Hematopoietic multipotent progenitor cell treated with erythropoietin and hydrocortisone succinate and interleukin-3 and kit ligand, for 17 days (in vitro differentiated cells): Measurements from ENCODE around the gene AP1B1.
"Not testable (repeated sequence)": the region's sequence is repeated elsewhere in the genome, so short reads cannot be mapped to it uniquely, and the experiment has no call there.

Source experiments
- DNase-seq: peaks from one replicate; pipeline ENCODE4 v3.0.0-alpha.2; 2015; ENCODE audit warnings: low spot score

Gene AP1B1

GRCh38 chr22:29387921-29388758 lies at the start of gene AP1B1:
AP1B1 (minus strand) TSS chr22:29388570; CDS start chr22:29367243, 21,327 bp downstream.
- DNase-seq = peak; percentile 92

DNA sequence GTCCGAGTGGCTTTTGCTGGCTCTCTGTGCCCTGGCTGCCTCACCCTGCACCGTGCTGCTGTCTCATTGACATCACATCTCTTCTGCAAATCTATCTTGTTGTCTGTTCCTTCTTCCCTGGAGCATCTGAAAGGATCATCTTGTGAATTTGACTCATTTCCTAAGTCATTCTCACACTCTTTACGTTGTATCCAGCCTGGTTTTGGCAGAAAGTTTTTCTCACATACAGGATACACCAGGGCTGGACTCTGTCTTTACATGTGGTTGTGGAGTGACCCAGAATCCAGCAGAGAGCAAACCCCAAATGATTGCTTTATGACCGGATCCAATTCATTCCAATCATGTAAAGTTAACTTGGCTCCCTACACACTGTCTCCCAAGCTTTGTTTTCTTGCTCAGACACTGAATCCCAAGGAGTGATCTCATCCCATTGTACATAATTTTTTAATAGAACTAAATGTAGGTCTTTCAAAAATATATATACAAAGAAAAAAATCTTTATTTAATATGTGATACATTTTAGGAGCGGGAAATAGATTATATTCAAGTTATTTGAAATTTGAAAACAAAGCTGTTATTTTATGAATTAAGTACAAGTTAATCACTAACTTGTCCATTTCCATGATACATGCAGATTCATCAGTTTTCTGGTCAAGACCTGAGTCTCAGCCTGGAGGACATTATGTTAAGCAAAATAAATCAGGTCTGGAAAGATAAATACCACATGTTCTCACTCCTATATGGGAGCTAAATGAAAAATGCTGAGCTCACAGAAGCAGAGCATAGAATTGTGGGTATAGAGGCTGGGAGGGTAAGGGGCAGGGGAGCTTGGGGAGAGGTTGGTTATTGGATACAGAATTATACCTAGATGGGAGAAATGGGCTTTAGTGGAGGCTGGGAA lies 47.1 kb upstream of the AP1B1 start:
- no peak for DNase-seq

DNA sequence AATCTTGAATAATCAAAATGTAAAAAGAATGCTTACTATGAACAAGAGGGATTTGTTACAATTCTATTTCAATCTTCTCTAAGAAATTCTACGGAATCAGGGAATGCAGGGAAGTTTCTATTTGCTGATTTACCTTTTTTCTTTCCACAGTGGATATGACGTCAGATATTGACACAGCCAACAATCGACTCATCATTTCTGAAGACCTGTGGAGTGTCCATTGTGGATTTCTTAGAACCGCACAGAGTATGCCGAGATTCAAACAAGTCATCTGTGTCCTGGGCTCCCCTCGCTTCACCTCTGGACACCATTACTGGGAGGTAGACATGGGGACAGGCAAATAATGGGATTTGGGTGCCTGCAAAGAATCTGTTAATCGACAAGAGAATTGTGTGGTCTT lies 45.9 kb upstream of the AP1B1 start:
- no peak for DNase-seq

DNA sequence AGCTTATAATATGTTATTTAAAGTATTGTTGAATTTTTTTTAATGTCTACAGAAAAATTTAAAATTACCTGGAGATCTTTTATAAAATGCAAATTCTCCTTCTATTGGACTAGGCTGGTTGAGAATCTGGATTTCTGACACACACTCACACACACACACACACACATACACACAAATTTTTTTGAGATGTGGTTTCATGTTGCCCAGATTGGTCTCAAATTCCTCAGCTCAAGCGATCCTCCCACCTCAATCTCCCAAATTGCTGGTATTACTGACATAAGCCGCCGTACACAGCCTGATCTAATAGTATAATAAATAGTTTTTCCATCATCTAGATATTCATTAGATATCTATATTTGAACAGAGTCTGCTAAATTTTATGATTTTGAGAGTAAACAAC lies 45.5 kb upstream of the AP1B1 start:
- no peak for DNase-seq

DNA sequence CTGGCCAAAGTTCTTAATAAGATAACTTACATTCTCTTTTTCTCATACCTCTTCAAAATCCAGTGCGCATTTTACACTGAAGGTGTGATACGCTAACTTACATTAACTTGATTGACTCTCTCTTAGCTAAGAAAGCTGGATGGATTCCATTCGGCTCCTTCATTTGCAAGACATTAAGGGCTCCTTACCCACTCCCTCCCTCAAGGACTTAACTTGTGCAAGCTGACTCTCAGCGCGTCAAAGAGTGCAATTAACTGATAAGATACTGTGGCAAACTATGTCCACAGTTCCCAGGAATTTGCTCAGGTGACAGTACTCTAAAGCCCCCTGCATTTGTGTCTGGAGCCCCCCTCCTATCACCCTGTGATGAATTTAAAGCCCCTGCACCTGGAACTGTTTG lies 43.6 kb upstream of the AP1B1 start:
- no peak for DNase-seq

DNA sequence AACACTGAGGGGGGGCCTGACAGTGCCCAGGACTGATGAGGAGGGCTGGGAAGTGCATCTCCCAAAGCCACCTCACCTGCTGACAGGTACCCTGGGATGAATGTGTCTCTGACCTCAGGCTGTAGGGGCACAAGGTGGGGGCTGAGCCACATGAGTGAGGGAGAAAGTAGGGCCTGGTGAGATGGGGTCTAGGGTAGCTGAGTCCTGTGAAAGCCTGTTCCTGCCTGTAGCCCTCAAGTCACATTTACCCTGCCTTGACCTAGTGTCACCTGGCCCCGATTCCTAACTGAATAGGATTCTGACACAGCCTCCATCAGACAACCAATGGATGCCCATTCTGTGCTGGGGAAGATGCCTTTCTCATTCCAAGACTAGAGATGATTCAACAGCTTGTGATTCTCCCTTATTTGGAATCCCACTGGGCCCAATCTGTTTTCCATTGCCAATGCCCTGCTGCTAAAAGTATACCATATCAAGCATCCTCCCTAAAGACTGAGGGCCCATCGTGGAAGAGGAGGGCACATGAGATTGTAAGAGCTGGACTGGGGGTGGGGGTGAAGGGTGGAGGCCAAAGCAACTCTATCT lies 38.9 kb upstream of the AP1B1 start:
- DNase-seq = no peak

GRCh38 chr22:29426476-29426875 lies 38.1 kb upstream of the AP1B1 start:
- DNase-seq = no peak

DNA sequence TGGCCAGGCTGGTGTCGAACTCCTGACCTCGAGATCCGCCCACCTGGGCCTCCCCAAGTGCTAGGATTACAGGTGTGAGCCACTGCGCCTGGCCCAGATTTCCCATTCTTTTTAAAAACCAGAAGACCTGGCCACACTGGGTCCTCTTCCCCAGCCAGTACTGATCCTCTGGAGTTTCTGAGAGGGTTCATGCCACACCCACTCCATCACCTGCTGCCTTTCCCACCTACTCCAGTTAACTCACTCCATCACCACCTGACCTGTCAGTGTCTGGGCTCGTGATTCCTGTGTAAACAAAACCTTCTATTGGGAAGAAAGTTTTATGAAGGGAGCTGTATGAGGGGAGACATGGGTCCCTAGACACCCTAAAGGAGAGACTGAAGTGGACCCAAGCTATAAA lies 30.3 kb upstream of the AP1B1 start:
- not testable (repeated sequence) for DNase-seq

GRCh38 chr22:29414951-29415591 lies 26.7 kb upstream of the AP1B1 start:
- peak; percentile 11 for DNase-seq

DNA sequence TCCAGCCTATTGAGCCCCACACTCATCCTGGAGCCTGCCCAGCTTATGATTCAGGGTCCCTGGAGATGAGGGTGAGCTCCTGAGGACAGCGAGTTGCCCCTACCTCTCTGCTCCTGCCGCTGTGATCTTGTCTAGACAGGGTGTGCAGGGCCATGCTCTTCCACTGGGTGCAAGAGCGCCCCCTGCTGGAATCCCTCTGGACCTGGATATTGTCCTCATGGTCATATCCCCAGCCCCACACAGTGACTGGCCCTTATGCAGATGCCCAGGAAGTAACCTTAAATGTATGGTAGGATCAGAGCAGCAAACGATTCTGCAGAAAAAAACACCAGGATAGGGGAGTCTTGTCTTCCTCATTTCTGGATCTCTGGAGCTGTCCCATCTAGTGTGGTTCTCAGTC lies 24.4 kb upstream of the AP1B1 start:
- peak; percentile 35 for DNase-seq

DNA sequence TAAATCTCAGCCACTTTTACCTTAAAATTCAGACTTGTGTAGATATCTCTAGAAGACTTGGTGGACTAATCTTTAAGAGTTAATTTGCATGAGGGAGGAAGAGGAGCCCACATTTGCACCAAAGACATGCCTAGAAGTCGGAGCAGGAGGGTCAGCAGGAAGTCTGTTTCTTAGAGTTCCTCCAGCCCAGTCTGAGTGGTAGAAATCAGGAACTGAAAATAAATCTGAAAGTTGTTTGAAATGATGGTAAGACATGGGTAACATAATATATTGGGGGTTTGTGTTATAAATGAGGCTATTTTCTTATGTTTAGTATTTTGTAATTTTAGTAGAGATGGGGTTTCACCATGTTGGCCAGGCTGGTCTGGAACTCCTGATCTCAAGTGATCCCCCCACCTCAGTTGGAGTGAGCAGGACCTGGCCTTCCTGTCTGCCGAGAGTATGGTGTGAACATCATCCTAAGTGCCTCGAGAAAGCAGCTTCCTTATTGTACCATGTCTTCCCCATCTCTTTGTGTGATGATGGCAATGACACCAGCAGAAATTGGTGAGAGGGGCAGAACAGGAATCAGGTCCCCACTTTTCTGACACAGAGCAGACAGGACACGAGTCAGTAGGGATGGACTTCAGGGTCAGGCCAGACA lies 23.3 kb upstream of the AP1B1 start:
- DNase-seq = not testable (repeated sequence)

GRCh38 chr22:29408940-29409339 lies 20.6 kb upstream of the AP1B1 start:
- DNase-seq = no peak

DNA sequence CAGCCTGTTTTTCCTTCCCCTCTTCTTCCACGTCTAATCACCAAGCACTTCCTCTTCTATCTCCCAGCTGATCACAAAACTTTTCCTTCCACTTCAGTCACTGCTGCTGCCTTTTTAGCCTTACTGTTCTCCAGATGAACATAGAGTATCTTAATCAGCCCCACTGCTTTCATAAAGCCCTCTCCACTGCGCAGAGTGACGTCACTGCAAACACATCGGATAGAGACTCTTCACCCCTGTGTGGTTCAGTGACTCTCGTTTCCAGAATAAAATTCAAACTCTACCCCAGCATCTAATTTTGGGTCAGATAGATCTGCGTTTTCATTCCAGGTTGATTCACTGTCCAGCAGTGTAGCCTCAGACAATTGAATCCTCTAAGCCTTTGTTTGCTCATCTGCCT lies 13.2 kb upstream of the AP1B1 start:
- DNase-seq = not testable (repeated sequence)

DNA sequence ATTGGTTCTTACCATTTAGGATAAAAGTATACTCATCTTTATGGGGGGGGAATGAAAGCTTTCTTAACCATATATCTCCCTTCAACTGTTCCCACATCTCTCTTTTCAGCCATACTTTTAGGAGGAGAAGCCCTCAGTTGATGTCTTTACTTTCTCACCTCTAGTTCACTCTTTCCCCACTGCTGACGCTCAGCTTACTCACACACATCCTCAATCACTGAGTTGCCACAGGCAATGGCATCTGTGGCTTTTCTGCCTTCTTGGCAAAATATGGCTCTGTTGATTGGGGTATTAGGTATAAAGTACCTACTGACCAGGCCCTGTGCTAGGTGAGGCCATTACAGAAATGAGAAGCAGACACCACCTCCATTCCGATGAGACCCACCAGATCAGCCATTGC lies 12.2 kb upstream of the AP1B1 start:
- DNase-seq = no peak

GRCh38 chr22:29397791-29398190 lies 9.4 kb upstream of the AP1B1 start:
- DNase-seq = no peak

DNA sequence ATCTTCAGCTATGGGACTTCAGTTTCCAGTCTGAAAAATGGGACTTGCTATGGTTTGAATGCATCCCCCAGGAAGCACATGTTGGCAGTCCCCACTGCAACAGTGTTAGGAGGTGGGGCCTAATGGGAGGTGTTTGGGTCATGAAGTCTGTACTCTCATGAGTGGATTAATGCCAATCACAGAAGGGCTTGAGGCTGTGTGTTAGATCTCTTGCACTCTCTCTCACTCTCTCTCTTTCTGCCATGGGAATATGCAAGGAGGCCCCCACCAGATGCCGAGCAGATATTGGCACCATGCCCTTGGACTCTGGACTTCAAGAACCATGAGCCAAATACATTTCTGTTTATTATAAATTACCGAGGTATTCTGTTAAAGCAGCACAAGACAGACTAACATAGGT lies 7.8 kb upstream of the AP1B1 start:
- DNase-seq = no peak

DNA sequence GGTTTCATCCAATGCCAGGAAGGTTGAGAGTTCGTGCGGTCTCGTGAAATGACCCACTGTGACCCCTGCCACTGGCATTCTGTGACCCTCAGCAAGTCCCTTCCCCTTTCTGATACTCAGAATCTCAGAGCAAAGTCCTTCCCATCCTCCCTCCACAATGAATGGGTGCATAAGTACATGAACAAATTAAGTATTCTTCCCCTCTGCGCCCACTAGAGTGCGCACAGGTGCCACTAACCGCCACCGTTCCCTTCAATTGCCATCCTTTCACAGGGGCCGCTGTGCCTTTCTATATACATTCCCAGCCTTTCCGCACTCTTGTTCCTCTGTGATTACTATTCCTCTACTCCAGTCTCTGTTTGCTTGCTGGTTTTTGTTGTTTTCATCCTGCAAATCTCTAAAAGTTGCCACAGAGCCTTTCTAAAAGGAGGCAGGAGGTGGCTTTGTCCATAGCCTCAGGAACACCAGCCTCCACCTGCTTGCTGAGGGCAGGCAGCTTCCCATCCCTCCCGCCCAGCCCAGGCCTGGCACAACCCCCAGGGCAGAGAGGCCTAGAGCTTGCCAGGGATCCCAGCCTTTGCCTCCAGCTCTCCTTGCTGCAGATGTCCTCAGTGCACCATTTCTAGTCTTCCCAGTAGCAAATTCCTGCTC lies 6.7 kb upstream of the AP1B1 start:
- peak; percentile 76 for DNase-seq

DNA sequence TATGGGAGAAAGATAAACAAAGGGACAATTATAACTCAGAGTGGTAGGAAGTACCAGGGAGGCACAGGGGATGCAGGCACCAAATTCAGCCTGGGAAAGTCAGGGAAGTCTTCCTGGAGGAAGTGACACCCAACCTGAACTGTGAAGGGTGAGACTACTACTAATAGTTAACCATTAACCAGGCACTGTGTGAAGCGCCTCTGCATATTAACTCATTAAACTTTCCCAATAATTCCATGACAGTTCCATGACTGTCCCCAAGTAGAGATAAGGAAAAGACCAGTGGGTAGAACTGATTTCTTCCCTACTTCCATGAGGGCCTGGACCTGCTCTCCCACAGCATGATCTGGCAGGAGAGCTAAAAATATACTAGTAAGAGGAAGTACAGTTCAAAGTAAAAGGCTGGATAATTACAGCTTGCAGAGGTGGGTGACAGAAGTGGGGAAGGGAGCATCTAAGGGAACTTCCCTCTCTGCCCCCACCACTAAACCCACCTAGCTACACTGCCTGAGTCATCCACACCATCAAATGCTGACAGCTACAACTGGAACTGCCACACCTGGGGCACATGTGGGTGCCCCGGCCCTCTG lies 4.7 kb upstream of the AP1B1 start:
- DNase-seq = no peak

GRCh38 chr22:29391546-29391945 lies 3.2 kb upstream of the AP1B1 start:
- no peak for DNase-seq

DNA sequence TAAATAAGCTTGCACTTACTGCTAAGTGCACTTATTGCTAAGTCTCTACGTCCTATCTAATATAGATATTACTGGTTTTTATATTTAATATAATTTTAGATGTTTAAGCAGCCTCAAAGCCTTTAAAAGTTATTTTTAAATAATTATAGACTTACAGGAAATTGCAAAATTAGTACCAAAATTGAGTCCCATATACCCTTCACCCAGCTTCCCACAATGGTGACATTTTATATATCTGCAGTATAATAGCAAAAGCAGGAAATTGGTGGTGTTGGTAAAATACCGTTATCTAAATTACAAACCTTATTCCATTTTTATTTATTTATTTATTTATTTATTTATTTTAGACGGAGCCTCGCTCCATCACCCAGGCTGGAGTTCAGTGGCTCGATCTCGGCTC lies 1.9 kb upstream of the AP1B1 start:
- no peak for DNase-seq

DNA sequence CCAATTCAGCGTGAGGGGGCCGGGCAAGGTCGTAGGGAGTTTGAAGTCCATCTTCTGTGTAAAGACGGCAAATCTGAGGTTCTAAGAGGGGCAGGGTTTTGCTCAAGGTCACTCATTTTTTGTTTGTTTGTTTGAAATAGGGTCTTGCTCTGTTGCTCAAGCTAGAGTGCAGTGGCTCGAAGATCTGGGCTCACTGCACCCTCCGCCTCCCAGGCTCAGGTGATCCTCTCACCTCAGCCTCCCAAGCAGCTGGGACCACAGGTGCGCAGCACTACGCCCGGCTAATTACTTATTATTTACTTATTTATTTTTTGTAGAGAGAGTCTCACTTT lies 355 bp upstream of the AP1B1 start:
- DNase-seq = no peak
